ENCODE data around the gene CASZ1. TPM values are rescaled to one million over a fixed set of nuclear protein-coding genes. Genes with fewer than 3 reads are reported as not detected.

The CASZ1 gene
- total RNA-seq, 1 experiment from 2014 or later, result 39.0 TPM

- DNase-seq (ENCODE audit: low spot score), result no peak
Observed at GRCh38 chr1:10653370-10654125, 142.9 kb downstream of the CASZ1 start.

GRCh38 chr1:10652626-10653025 lies 143.8 kb downstream of the CASZ1 start:
- DNase-seq (ENCODE audit: low spot score), result no peak

GRCh38 chr1:10651793-10652192 lies 144.7 kb downstream of the CASZ1 start:
- DNase-seq (ENCODE audit: low spot score), result peak; percentile 32

- DNase-seq (ENCODE audit: low spot score), result no peak
Observed at GRCh38 chr1:10651389-10651766, 145.1 kb downstream of the CASZ1 start.

GRCh38 chr1:10650556-10651388 lies 145.7 kb downstream of the CASZ1 start:
- no peak for DNase-seq (ENCODE audit: low spot score)

- no peak for DNase-seq (ENCODE audit: low spot score)
Observed at GRCh38 chr1:10649517-10650201, 146.8 kb downstream of the CASZ1 start.

GRCh38 chr1:10648689-10649516 lies 147.5 kb downstream of the CASZ1 start:
- DNase-seq (ENCODE audit: low spot score), result no peak

- DNase-seq (ENCODE audit: low spot score), result no peak
Observed at GRCh38 chr1:10647414-10648170, 148.9 kb downstream of the CASZ1 start.

- peak; percentile 36 for DNase-seq (ENCODE audit: low spot score)
Observed at GRCh38 chr1:10646347-10646861, 150.0 kb downstream of the CASZ1 start.

- DNase-seq (ENCODE audit: low spot score), result no peak
Observed at GRCh38 chr1:10644307-10645128, 151.9 kb downstream of the CASZ1 start.

GRCh38 chr1:10643607-10644306 lies 152.7 kb downstream of the CASZ1 start:
- no peak for DNase-seq (ENCODE audit: low spot score)

- DNase-seq (ENCODE audit: low spot score), result no peak
Observed at GRCh38 chr1:10642403-10643080, 153.9 kb downstream of the CASZ1 start.

GRCh38 chr1:10641976-10642375 lies 154.5 kb downstream of the CASZ1 start:
- no peak for DNase-seq (ENCODE audit: low spot score)

GRCh38 chr1:10640843-10641553 lies 155.4 kb downstream of the CASZ1 start:
- no peak for DNase-seq (ENCODE audit: low spot score)

- DNase-seq (ENCODE audit: low spot score), result no peak
Observed at GRCh38 chr1:10639775-10640578, 156.5 kb downstream of the CASZ1 start.

- DNase-seq (ENCODE audit: low spot score), result no peak
Observed at GRCh38 chr1:10639011-10639774, 157.3 kb downstream of the CASZ1 start.
